GM10248 (cell line): ENCODE results near the gene CTIF.
A peak's percentile ranks its signal among the peaks of the same experiment; 100 is the strongest.
"Not testable (repeated sequence)": the region's sequence is repeated elsewhere in the genome, so short reads cannot be mapped to it uniquely, and the experiment has no call there.

Source experiments
- CTCF ChIA-PET: fragments of 300-600 bp; sonication (Branson Sonifier 250); formaldehyde crosslinking; extraction: SDS; loops from one replicate; lab custom pipeline; 2021; ENCODE audit warnings: antibody characterized with exemption; lab: Yijun Ruan, JAX
- POLR2A ChIA-PET: fragments of 350-650 bp; sonication (Branson Sonifier 250); formaldehyde crosslinking; extraction: SDS; loops from one replicate; lab custom pipeline; 2020; ENCODE audit warnings: antibody characterized with exemption; lab: Yijun Ruan, JAX
- DNase-seq: peaks from one replicate; pipeline ENCODE4 v3.0.0; 2012; ENCODE audit errors: extremely low spot score
- CTCF ChIP-seq: IDR thresholded peaks from 2 replicates; pipeline ENCODE4 v1.5.1; 2012; ENCODE audit warnings: mild to moderate bottlenecking, low read depth; ENCODE audit errors: extremely low read depth, missing control alignments, control extremely low read depth

CTIF gene

GRCh38 chr18:48715711-48716361, 177.0 kb downstream of the CTIF start:
- CTCF ChIA-PET, result interaction anchor here (0.9 to 2.0 kb wide), 8 partner anchors 13 to 1143 kb away, joined by 3 to 7 read pairs (median 4); no protein-coding TSS in a partner anchor
- TF ChIP-seq CTCF, result no peak
- POLR2A ChIA-PET, result no interaction called here
- DNase-seq, result peak; percentile 65

GRCh38 chr18:48717227-48717626, 178.4 kb downstream of the CTIF start:
- DNase-seq, POLR2A ChIA-PET, CTCF ChIA-PET: not testable (repeated sequence)

- no peak for DNase-seq
These were observed 179.6 kb downstream of the CTIF start for GRCh38 chr18:48718251-48718959.

DNA sequence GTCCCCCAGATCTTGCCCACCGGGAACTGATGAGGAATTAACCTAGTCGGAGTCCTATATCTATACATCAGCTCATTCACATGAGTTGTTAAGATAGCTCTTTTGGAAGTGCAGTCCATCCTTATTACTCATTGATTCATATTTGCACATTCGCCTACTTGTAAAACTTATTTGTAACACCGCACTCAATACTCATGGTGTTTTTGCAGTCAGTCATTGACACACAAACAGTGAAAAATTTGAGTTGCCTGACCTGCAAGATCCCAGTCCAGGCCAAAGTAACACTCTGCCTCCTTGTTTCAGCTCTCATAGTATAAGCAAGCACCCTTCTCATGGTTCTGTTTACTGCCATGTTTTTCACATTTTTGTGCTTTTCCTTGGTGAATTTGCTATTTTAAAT, 180.6 kb downstream of the CTIF start:
- CTCF ChIA-PET, result interaction anchor here (1.2 kb wide), 1 partner anchor 683 kb away, joined by 3 read pairs; no protein-coding TSS in a partner anchor
- POLR2A ChIA-PET, result no interaction called here
- no peak for DNase-seq
- no peak for TF ChIP-seq CTCF

More at GRCh38 chr18:48718251-48718959, 179.6 kb downstream of the CTIF start:
- TF ChIP-seq CTCF, result no peak
- ChIA-PET CTCF (interaction anchor here (1.2 kb wide), 2 partner anchors 44 to 684 kb away, joined by 3 read pairs; no protein-coding TSS in a partner anchor), POLR2A (no interaction called here)

GRCh38 chr18:48719974-48720654, 181.3 kb downstream of the CTIF start:
- no peak for DNase-seq
- POLR2A ChIA-PET, result no interaction called here
- CTCF ChIA-PET, result interaction anchor here (1.5 kb wide), 1 partner anchor 45 kb away, joined by 4 read pairs; no protein-coding TSS in a partner anchor
- TF ChIP-seq CTCF, result no peak

DNA sequence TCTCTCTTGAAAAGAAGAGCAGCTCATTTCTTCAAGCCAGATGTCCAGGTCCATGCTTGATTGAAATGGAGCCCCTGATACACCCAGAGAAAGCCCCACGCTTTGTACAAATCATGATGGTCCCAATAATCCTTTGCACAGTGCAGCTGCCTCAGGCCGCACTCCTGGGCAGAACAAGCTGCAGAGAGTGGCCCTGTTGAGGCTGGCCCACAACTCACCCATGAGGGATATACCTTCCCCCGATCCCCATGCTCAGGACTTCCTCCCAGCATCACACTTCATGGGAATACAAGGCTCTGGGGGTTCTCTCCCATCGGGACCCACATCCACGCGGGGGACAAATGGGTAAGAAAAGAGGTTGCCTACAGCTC, 181.8 kb downstream of the CTIF start:
- DNase-seq, result no peak
- ChIA-PET POLR2A (no interaction called here), CTCF (interaction anchor here (1.1 to 1.5 kb wide), 2 partner anchors 46 to 54 kb away, joined by 3 to 4 read pairs; no protein-coding TSS in a partner anchor)
- no peak for TF ChIP-seq CTCF

DNA sequence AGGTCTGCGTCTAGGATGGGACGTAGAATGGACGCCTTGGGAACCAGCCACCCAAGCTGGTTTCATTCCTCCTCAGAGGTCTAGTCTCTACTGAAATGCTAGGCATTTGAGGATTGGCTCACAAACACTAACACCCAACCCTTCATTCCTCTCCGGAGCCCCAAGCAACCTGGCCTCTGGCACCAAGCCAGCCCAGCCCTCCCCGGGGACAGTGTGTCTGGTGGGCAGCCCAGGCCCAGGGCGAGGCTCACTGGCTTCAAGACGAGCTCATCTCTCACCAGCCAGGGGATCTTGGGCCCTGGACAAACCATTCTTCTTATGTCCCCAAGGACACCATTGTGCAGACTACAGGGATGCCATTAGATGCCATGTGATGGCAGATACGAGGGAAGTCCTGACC, 182.5 kb downstream of the CTIF start:
- CTCF ChIA-PET, result interaction anchor here (1.1 to 1.5 kb wide), 2 partner anchors 46 to 53 kb away, joined by 3 to 4 read pairs; no protein-coding TSS in a partner anchor
- no peak for DNase-seq
- TF ChIP-seq CTCF, result no peak
- POLR2A ChIA-PET, result no interaction called here
